Measurements from ENCODE around the gene CPNE7.

DNA sequence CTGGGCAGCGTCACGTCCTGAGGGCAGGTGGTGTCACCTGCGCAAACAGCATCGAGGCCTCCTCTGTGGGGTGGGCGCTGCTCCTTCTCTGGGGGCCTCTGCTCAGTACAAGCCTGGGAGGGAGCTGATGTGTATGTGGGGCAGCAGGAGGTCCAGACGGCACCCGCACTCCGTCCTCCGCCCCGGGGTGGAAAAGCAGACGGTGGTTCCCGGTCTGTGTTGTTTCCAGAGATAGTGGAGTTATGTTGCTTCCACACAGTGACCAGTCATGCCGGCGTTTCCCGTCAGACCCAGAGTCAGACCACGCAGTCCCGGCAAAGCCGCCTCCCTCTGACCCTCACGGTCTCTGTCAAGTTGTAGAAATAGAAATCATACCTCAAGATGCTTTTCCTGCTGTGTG is 28.8 kb upstream of the CPNE7 start:
- TF ChIP-seq, protein P1, sequence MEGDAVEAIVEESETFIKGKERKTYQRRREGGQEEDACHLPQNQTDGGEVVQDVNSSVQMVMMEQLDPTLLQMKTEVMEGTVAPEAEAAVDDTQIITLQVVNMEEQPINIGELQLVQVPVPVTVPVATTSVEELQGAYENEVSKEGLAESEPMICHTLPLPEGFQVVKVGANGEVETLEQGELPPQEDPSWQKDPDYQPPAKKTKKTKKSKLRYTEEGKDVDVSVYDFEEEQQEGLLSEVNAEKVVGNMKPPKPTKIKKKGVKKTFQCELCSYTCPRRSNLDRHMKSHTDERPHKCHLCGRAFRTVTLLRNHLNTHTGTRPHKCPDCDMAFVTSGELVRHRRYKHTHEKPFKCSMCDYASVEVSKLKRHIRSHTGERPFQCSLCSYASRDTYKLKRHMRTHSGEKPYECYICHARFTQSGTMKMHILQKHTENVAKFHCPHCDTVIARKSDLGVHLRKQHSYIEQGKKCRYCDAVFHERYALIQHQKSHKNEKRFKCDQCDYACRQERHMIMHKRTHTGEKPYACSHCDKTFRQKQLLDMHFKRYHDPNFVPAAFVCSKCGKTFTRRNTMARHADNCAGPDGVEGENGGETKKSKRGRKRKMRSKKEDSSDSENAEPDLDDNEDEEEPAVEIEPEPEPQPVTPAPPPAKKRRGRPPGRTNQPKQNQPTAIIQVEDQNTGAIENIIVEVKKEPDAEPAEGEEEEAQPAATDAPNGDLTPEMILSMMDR (IDR thresholded peaks at IDR 0.05), result no peak
- TF ChIP-seq ZFX (IDR thresholded peaks at IDR 0.05; ENCODE audit: borderline replicate concordance), result no peak

Data from 22Rv1 (cell line).